NCI-H128 (cell line): Measurements from ENCODE around the gene DMBX1.

ENCODE experiments used
- DNase-seq: peaks from one replicate; lab custom pipeline; 2025; ENCODE audit not compliant: unreplicated experiment; lab: John Stamatoyannopoulos, UW

DMBX1 gene

DNA sequence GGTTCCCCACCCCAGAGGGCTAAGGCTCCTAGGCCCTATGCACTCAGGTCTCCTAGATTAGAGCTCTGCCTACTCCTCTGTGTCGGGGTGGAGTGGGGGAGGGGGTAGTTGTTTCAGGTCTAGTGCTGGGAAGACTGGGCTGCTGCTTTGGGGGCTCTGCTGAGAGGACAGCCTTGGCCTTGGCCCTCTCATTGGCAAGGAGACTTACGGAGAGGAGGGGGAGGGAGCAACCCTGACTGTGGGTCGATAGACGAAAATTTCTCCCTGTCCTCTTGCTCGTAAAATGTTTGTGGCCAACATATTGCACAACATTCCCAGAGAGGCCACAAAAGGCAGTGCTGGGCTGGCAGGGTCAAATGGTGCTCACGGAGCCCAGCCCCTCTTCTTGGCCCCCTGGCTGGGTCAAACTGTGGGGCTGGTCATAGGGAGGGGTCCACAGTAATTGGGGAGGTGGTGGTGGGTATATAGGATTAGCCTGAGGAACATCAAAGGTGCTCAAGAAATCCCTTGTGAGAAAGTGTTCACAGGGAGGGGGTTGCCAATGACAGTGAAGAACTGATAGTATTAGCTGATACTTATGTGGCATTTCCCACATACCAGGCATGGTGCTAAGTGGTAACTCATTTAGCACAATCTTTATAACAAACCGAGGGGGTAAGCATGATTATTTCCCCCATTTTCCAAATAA, 8.5 kb upstream of the DMBX1 start:
- DNase-seq, result no peak

- DNase-seq, result no peak
Measured at GRCh38 chr1:46481961-46482360, 7.7 kb upstream of the DMBX1 start.

DNA sequence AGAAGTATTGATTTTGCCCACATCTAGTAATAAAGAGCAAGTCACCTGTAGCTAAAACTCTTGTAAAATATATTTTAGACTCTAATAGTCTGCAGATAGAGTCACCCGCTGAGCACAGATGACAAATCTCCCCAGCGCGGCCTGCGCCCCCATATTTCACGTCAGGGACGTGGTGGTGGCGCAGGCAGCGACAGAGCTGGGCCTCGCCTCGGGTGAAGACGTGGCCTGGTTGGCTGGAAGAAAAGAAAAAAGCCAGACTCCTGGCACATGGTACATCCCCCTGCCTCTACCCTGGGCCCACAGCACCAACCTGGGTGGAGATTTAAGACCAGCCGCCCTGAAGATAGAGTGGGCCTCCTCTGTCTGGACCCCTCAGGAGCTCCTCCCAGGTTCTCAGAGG, 6.0 kb upstream of the DMBX1 start:
- no peak for DNase-seq

DNA sequence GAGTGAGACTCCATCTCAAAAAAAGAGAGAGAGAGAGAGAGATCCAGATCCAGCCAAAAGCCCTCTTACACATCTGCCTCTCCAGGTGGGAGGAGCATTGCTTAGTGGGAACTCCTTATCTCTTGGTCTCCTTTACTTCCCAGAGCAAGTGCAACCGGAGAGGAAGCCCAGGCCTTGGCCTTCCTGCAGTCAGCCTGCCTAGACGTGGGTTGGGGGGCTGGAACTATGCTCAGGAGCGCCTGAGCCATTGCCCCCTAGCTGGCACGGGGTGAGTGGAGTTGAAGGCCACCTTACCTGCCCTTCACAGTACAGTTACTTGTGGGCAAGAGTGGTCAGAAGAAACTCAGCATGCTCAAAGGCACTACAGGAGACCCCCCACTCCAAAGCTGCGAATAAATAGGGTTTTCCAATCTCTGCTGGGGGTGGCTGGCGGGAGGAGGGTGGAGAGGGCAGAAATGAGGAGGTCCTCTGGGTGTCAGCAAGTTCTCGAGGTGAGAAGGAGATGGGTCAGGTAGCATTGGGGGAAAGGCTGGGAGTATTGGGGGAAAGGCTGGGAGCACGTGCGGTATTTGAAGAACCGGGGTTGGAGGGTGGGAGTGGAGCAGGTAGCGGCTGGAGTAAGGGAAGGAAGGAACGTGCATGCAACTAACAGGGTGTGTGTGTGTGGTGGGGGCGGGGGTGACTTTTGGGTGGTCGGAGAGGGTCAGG, 4.7 kb upstream of the DMBX1 start:
- DNase-seq, result no peak

DNA sequence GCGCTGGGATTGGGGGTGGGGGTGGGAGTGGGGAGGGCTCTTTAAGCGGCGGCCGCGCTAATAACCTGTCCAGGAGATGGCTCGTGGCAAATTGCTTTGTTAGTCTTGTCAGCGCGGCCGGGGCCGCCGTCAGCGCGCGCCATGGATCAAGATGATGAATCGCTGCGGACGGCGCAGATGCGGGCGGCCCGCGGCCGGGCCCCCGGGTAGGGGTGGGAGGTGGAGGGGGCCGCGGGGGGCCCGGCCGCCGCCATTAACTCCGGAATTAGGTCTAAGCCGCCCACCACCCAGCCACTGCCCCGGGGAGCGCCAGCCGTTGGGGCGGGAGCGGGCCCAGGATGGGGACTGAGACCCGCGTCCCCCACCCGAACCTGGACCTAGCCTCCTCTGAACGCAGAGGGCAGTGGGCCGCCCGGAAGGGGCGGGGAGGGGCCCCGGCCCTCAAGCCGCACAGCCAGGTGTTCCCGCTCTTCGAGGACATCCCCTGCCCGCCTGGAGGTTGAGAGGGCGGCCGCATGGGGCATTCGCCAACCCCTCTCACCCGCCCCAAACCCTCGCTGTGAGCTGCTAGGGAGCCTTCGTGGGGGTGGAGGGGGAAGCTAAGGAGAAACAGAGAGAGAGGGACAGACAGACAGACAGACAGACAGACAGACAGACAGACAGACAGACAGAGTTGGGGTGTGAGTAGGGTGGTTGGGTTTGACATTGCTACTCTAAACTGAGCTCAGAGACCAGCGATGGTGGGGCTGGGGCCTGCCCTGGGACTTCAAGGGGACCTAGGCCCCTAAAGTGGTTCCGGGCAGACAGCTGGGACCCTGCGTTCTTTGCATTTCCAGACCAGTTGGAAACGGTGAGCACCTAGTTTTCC, 3.8 kb upstream of the DMBX1 start:
- no peak for DNase-seq

GRCh38 chr1:46486432-46487015, 3.1 kb upstream of the DMBX1 start:
- DNase-seq, result no peak

DNA sequence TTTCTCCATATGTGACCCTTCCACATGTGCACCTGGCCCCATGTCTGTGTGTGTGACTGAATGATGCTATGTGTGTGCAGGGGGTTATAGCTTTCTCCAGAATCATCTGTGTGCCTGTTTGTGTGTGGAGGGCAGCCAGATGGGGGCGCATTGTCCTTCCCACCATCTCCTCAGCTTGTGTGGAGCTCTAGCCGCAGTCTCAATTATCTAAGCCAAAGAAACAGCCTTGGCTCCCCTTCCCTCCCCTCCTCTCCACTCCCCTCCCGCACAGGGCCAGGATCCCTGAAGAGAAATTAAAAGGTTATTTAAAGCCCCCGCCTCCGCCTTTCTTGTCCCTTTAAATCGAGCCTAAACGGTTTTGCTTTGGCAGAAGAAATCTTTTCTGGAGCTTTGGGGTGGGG, 1.8 kb upstream of the DMBX1 start:
- DNase-seq, result no peak

DNA sequence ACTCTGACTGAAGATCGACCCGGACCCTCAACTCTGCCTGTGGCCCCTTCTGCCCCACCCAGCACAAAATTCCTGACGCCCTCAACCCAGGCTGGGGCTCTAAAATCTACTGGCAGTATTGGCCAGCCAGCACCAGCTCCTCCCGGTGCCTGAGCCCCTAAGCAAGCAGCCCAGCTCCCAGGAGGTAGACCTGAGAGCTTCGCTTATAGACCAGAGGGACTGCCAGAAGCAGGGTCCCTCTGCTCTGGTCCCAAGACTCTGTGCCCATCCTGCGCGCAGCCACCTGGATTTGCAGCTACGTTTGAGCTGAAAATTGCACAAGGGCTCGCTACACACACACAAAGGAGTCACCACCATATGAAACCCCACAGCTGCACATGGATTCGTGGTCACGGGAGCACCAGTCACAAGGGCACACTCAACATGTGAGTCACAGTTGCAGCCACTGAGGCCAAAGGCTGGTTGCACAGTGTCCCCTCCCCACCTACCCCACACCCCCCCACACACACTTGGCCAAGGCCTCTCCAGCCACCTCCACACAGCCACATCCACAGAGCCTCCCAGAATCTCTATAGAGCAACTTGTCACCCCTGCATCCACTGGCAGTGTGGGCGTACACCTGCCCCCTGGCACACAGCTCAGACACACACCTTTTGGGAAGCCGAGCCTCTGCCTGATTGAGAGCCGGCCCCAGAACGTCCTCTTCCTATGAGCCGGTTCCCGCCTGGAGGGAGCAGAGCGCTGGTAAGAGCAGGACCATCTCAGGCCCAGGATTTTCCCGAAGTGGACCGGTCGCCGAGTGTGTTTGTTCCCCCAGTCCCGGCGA, 1.1 kb upstream of the DMBX1 start:
- peak; percentile 46 for DNase-seq

DNA sequence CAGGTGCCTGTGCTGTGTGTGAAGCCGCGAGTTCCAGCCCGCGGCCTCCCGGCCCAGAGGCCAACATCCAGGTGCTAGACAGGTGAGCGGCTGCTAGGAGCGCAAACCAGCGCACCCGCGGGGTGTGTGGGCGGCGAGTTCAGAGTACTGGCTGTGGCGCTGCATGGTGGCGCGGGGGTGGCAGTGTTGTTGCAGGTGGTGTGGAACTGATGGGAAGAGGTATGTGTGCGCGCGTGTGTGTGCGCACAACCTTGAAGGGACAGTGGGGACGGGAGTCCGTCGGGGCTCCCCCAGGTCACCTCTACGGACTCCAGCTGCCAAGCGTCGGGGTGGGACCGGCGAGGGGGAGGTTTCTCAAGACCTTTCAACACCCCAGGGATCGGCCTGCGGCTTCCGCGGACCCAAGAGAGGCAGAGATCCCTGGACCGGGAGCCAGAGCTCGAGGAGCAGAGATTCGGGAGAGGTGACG, 433 bp upstream of the DMBX1 start:
- DNase-seq, result no peak

- no peak for DNase-seq
Measured at GRCh38 chr1:46490406-46490655, 695 bp downstream of the DMBX1 start.

GRCh38 chr1:46490656-46491442, 1.2 kb downstream of the DMBX1 start:
- no peak for DNase-seq

DNA sequence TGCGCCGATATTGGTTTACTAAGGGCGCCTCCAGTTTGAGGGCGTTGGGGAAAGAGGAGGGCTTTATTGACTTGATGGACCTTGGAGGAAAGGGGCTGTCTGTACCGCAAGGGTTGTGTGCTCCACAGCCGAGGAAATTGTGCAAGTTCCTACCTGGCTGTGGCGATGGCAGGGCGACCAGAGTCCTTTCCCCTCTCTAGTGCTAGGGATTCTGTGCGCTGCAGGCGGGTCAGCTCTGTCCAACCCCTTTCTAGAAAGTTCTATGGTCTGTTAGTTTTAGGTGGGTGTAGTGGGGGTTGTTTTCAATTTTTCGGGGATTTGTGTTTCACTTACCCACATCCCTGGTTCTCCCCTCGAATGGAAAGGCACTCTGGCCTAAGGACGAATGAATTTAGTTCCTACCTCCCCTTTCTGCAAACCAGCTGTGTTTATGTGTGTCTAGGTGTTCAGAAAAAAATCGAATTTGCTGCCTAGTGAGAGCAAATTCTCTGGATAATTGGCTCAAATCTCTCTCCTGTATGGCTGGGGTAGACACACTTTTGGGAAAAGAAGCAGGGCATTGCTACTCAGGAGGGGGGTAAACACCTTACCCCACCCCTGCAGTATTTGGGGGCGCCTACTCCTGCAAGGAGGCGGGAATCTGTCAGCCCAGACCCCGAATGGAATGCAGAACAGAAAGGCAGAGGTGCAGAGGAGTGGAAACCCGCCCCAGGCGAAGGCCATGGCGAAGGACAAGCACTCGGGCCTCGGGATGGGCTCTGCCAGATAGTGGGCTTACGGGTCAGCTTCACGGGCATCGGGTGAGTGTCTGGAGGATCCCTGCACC, 2.0 kb downstream of the DMBX1 start:
- no peak for DNase-seq

DNA sequence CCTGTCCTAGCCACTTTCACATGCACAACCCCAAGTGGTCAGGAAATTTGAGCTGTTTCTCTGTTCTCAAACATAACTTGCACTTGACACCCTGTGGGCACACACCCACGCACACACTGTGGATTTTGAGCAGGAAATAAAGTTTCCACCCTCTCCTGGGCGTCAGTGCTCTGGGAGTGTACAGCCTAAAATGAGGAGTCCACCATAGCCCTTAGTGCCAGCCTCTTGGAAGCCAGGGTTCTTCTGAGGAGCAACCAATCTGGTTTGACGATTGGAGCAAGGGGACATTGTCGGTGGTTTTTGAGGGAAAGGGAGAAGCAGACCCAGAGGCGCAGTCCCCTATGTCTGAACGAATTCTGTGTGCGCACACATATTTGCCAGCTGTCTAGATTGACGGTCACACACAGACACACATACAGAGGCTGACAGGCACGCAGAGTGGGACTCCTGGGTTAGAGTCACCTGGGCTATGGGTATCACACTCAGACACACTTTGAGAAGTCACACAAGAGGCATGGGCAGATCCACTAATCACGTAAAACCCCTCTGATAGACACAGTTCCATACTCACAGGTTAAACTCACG, 2.7 kb downstream of the DMBX1 start:
- DNase-seq, result no peak

DNA sequence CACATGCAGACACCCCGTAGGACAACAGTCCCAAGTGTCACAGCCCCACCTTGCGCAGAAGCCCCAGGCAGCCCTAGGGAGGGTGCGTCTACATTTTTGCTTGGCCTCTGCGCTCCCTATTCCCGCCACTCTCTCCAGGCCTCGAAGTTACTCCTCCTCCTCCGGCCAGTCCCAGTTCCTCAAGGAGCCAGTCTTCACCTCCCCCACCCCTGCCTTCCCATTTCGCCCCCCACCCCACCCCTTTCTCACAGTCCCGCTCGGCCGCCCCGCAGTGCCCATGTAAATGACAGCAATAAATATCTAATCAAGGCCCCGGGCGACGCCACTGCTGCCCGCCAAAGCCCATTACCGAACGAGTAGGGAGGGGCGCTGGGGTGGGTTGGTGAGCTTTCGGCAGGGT, 3.2 kb downstream of the DMBX1 start:
- DNase-seq, result no peak

DNA sequence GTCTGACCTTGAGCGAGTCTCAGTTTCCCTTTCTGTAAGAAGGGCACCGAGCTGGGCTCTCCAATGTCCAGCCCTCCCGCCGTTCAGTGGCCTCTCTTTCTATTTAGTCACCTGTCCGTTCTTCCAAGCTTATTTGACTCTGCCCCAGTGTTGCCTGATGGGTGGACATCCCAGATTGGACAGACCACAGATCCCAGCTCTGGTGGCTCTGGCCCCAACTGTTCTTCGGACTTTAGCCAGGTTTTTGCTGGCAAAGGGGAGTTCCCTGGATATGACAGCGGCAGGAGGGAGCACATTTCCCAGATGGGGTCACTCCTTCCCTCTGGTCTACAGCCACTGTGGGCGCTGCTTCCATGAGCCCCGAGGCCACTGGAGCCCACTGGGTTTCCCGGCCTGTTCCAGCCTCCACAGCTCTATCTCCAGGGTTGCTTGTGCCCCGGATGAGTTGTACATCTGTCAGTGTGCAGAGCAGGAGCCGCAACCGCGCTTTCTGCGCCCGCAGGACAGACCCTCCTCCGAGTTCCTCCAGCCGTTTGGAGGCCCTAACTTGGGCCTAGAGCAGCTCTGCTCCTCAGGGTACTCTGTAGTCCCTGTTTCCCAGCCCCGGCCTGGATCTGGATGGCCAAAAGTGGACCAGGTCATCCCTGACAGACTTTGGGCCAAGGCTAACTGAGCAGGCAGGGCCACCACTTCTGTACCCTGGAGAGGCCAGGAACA, 3.8 kb downstream of the DMBX1 start:
- DNase-seq, result no peak

DNA sequence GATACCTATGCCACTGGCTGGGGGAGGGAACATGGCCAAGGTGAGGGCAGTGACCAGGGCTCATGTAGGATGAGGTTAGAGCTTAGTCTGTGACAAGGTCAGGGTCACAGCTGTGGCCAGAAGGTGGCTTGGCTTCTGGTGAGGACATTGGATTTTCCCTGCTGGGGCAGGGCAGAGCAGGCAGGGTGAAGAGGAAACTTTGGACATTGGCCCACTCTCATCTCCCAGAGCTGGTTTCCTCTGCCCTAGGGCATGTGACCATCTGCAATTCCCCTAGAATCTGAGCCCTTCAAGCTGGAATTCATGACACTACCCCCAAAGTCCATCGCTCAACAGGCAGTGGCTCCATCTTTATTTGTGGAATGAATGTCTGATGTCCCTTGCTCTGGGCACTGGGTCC, 5.3 kb downstream of the DMBX1 start:
- DNase-seq, result no peak

GRCh38 chr1:46495778-46496177, 6.1 kb downstream of the DMBX1 start:
- DNase-seq, result no peak

- no peak for DNase-seq
Measured at GRCh38 chr1:46496505-46496904, 6.9 kb downstream of the DMBX1 start.
